ENCODE measurements around the gene MED27.

MED27 gene

GRCh38 chr9:131981116-131981776 lies 98.4 kb downstream of the MED27 start:
- TF ChIP-seq CTCF (IDR thresholded peaks at IDR 0.05; ENCODE audit: low read length, missing control alignments) = no peak
- no peak overlapping the region for H3K4me3 ChIP-seq (replicated peaks; ENCODE audit: low read depth, low read length)
- no peak for DNase-seq (ENCODE audit: low read depth)

GRCh38 chr9:131980267-131981016 lies 99.2 kb downstream of the MED27 start:
- no peak for TF ChIP-seq CTCF (IDR thresholded peaks at IDR 0.05; ENCODE audit: low read length, missing control alignments)
- no peak overlapping the region for H3K4me3 ChIP-seq (replicated peaks; ENCODE audit: low read depth, low read length)
- peak; percentile 29 for DNase-seq (ENCODE audit: low read depth)

- no peak for DNase-seq (ENCODE audit: low read depth)
- TF ChIP-seq CTCF (IDR thresholded peaks at IDR 0.05; ENCODE audit: low read length, missing control alignments) = no peak
- no peak overlapping the region for H3K4me3 ChIP-seq (replicated peaks; ENCODE audit: low read depth, low read length)
Observed at GRCh38 chr9:131977109-131977838, 102.4 kb downstream of the MED27 start.

GRCh38 chr9:131976157-131977108 lies 103.2 kb downstream of the MED27 start:
- DNase-seq (ENCODE audit: low read depth) = no peak
- TF ChIP-seq CTCF (IDR thresholded peaks at IDR 0.05; ENCODE audit: low read length, missing control alignments) = no peak
- H3K4me3 ChIP-seq (replicated peaks; ENCODE audit: low read depth, low read length) = no peak overlapping the region

- H3K4me3 ChIP-seq (replicated peaks; ENCODE audit: low read depth, low read length) = no peak overlapping the region
- no peak for TF ChIP-seq CTCF (IDR thresholded peaks at IDR 0.05; ENCODE audit: low read length, missing control alignments)
Observed at GRCh38 chr9:131972889-131973288, 106.8 kb downstream of the MED27 start.

GRCh38 chr9:131971482-131972074 lies 108.1 kb downstream of the MED27 start:
- H3K4me3 ChIP-seq (replicated peaks; ENCODE audit: low read depth, low read length) = no peak overlapping the region
- no peak for TF ChIP-seq CTCF (IDR thresholded peaks at IDR 0.05; ENCODE audit: low read length, missing control alignments)

More at GRCh38 chr9:131972889-131973288, 106.8 kb downstream of the MED27 start:
- no peak for DNase-seq (ENCODE audit: low read depth)

More at GRCh38 chr9:131971482-131972074, 108.1 kb downstream of the MED27 start:
- no peak for DNase-seq (ENCODE audit: low read depth)

Data from fibroblast of pulmonary artery (primary cell).